GM12878 (cell line): ENCODE measurements around the gene ECI1. TPM values are rescaled to one million over a fixed set of nuclear protein-coding genes. Genes with fewer than 3 reads are reported as not detected.
A peak's percentile ranks its signal among the peaks of the same experiment; 100 is the strongest.

ENCODE experiments used
- ASH2L ChIP-seq: fragments of 300-600, 200-600 bp; sonication (generic); IDR thresholded peaks from 2 replicates; pipeline ENCODE4 v1.6.1; 2017; ENCODE audit warnings: low read depth, mild to moderate bottlenecking, borderline replicate concordance
- ATF7 ChIP-seq: fragments of 450-650 bp; IDR thresholded peaks from 2 replicates; pipeline ENCODE4 v1.6.1; 2016; ENCODE audit warnings: low read depth, mild to moderate bottlenecking
- CHD2 ChIP-seq: IDR thresholded peaks from 2 replicates; pipeline ENCODE4 v1.6.1; 2011; ENCODE audit warnings: low read depth, low read length, improper control_type of control experiment, borderline replicate concordance
- FOXK2 ChIP-seq: fragments of 450-650 bp; IDR thresholded peaks from 2 replicates; pipeline ENCODE4 v1.6.1; 2017; ENCODE audit warnings: mild to moderate bottlenecking, moderate library complexity
- GATAD2B ChIP-seq: fragments of 450-650 bp; conservative IDR thresholded peaks from 2 replicates; pipeline ENCODE4 v1.6.1; 2017; ENCODE audit warnings: low read depth, mild to moderate bottlenecking, moderate library complexity
- HDAC2 ChIP-seq: fragments of 200-600 bp; sonication (generic); IDR thresholded peaks from 2 replicates; pipeline ENCODE4 v1.6.1; 2017
- IRF4 ChIP-seq: IDR thresholded peaks from 2 replicates; pipeline ENCODE4 v1.6.1; 2011; ENCODE audit warnings: low read depth, low read length
- MLLT1 ChIP-seq: fragments of 450-650 bp; IDR thresholded peaks from 2 replicates; pipeline ENCODE4 v1.6.1; 2016; ENCODE audit warnings: mild to moderate bottlenecking
- NR2F1 ChIP-seq: fragments of 450-650 bp; conservative IDR thresholded peaks from 2 replicates; pipeline ENCODE4 v1.6.1; 2017; ENCODE audit warnings: mild to moderate bottlenecking
- POLR2AphosphoS5 ChIP-seq: IDR thresholded peaks from 2 replicates; pipeline ENCODE4 v1.6.1; 2011; ENCODE audit warnings: mild to moderate bottlenecking, low read length, inconsistent platforms
- RAD51 ChIP-seq: fragments of 450-650 bp; IDR thresholded peaks from 2 replicates; pipeline ENCODE4 v1.6.1; 2016; ENCODE audit warnings: moderate library complexity, mild to moderate bottlenecking, inconsistent platforms
- RELA ChIP-seq: fragments of 450-650 bp; IDR thresholded peaks from 2 replicates; pipeline ENCODE4 v1.8.0; 2014; ENCODE audit warnings: borderline replicate concordance; ENCODE audit not compliant: partially characterized antibody
- REST ChIP-seq: IDR thresholded peaks from 2 replicates; pipeline ENCODE4 v1.6.1; 2012; ENCODE audit warnings: mild to moderate bottlenecking, low read depth, low read length
- SIX5 ChIP-seq: IDR thresholded peaks from 2 replicates; pipeline ENCODE4 v1.6.1; 2011; ENCODE audit warnings: mild to moderate bottlenecking, low read depth, low read length, moderate library complexity; ENCODE audit not compliant: severe bottlenecking
- SMAD5 ChIP-seq: IDR thresholded peaks from 2 replicates; pipeline ENCODE4 v1.6.1; 2016; ENCODE audit warnings: antibody characterized with exemption, low read depth
- SP1 ChIP-seq: IDR thresholded peaks from one replicate; pipeline ENCODE4 v1.6.1; 2011; ENCODE audit warnings: low read depth, low read length
- SREBF2 ChIP-seq: IDR thresholded peaks from 2 replicates; pipeline ENCODE4 v1.6.1; 2012; ENCODE audit warnings: mild to moderate bottlenecking, low read length
- STAT3 ChIP-seq: IDR thresholded peaks from 2 replicates; pipeline ENCODE4 v1.6.1; 2011; ENCODE audit warnings: low read depth, low read length, improper control_type of control experiment
- SUZ12 ChIP-seq: fragments of 200-600 bp; sonication (generic); IDR thresholded peaks from one replicate; pipeline ENCODE4 v1.6.1; 2018; ENCODE audit warnings: antibody characterized with exemption, mild to moderate bottlenecking; ENCODE audit not compliant: unreplicated experiment
- TAF1 ChIP-seq: IDR thresholded peaks from 2 replicates; pipeline ENCODE4 v1.6.1; 2011; ENCODE audit warnings: mild to moderate bottlenecking, low read depth, low read length, borderline replicate concordance
- TCF7 ChIP-seq: IDR thresholded peaks from 2 replicates; pipeline ENCODE4 v1.6.1; 2014; ENCODE audit warnings: antibody characterized with exemption, borderline replicate concordance
- ZNF24 ChIP-seq: fragments of 450-650 bp; IDR thresholded peaks from 2 replicates; pipeline ENCODE4 v1.6.1; 2017; ENCODE audit warnings: antibody characterized with exemption, mild to moderate bottlenecking
- polyA plus RNA-seq, 11 experiments: library from polyadenylated mRNA; depleted of rRNA in 4 of 11; unstranded in 6 of 11; stranded (reverse) in 5 of 11; fragments of >200 nt; fragmentation: Nextera tagmentation in 4 of 11; fragmentation: Illumina TruSeq in 1 of 11; extraction: Ambion mirVana in 4 of 11; extraction: Trizol in 1 of 11; gene quantifications; 1 replicate in 1 of 11; 2 replicates in 10 of 11; pipeline versions ENCODE4 v1.2.1 to v1.2.3, GENCODE V29; 2011 to 2016; ENCODE audit warnings: inconsistent platforms in 2 of 11, missing spikeins in 2 of 11, low read depth in 1 of 11
- total RNA-seq, 4 experiments: library from RNA; depleted of rRNA in 3 of 4; stranded (reverse); fragments of >200 nt in 3 of 4; fragmentation: Illumina TruSeq in 1 of 4; extraction: Trizol in 1 of 4; gene quantifications; 2 replicates each; pipeline versions ENCODE4 v1.2.1 to v1.2.3, GENCODE V29; 2013 to 2021
- TF ChIP-seq, protein P1 (sequence below): fragments of 450-650 bp; formaldehyde crosslinking; IDR thresholded peaks from 2 replicates; pipeline ENCODE4 v1.4.0; 2022; ENCODE audit warnings: mild to moderate bottlenecking, moderate library complexity

Gene ECI1
- total and polyA plus RNA-seq, 10 of the 15 experiments (the other 5 are each of a cell fraction or from before 2014, with no cell fraction given): 2.2 to 82.1 (median 24.8) TPM

GRCh38 chr16:2223221-2223941 is 28.0 kb downstream of the ECI1 start, which contains the start of gene E4F1 (continued):
- TF ChIP-seq ATF7 (peak; percentile 90), SREBF2 (no peak), HDAC2 (no peak), FOXK2 (no peak), STAT3 (no peak), MLLT1 (no peak), POLR2AphosphoS5 (peak; percentile 96), GATAD2B (peak; percentile 85), ASH2L (no peak), SP1 (no peak), RELA (no peak), RAD51 (no peak), SMAD5 (peak; percentile 50; the same call in 1 of the 2 replicates), SUZ12 (no peak), NR2F1 (peak; percentile 42; the same call in 1 of the 2 replicates), REST (no peak), TAF1 (peak; percentile 95), IRF4 (no peak), TCF7 (no peak), SIX5 (peak; percentile 42), CHD2 (0 out of 2 replicates have a peak, but pooled peaks have one; percentile 7), ZNF24 (no peak)
- TF ChIP-seq, protein P1, sequence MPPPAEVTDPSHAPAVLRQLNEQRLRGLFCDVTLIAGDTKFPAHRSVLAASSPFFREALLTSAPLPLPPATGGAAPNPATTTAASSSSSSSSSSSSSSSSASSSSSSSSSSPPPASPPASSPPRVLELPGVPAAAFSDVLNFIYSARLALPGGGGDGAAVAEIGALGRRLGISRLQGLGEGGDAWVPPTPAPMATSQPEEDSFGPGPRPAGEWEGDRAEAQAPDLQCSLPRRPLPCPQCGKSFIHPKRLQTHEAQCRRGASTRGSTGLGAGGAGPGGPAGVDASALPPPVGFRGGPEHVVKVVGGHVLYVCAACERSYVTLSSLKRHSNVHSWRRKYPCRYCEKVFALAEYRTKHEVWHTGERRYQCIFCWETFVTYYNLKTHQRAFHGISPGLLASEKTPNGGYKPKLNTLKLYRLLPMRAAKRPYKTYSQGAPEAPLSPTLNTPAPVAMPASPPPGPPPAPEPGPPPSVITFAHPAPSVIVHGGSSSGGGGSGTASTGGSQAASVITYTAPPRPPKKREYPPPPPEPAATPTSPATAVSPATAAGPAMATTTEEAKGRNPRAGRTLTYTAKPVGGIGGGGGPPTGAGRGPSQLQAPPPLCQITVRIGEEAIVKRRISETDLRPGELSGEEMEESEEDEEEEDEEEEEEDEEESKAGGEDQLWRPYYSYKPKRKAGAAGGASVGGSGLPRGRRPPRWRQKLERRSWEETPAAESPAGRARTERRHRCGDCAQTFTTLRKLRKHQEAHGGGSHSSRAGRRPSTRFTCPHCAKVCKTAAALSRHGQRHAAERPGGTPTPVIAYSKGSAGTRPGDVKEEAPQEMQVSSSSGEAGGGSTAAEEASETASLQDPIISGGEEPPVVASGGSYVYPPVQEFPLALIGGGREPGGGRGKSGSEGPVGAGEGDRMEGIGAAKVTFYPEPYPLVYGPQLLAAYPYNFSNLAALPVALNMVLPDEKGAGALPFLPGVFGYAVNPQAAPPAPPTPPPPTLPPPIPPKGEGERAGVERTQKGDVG: no peak
